Activated CD4-positive, alpha-beta memory T cell treated with anti-CD3 and anti-CD28 coated beads for 36 hours (primary cell): ENCODE measurements around the gene TXNRD2. TPM values are rescaled to one million over a fixed set of nuclear protein-coding genes. Genes with fewer than 3 reads are reported as not detected.
"Not testable (repeated sequence)": the region's sequence is repeated elsewhere in the genome, so short reads cannot be mapped to it uniquely, and the experiment has no call there.

ENCODE experiments used
- CTCF ChIA-PET: fragments of 350-600 bp; sonication (Branson Sonifier 250); formaldehyde crosslinking; loops from one replicate; lab custom pipeline; 2021; ENCODE audit warnings: antibody characterized with exemption, inconsistent platforms; lab: Charles Lee
- POLR2A ChIA-PET: fragments of 350-600 bp; sonication (Branson Sonifier 250); formaldehyde crosslinking; loops from one replicate; lab custom pipeline; 2021; ENCODE audit warnings: antibody characterized with exemption; lab: Charles Lee
- DNase-seq: peaks from one replicate; pipeline ENCODE4 v3.0.0-alpha.2; 2020
- H3K27ac Mint-ChIP-seq: one replicate; pipeline ENCODE4 v1.8.0; 2021; ENCODE audit warnings: mixed read lengths
- H3K27me3 Mint-ChIP-seq: one replicate; pipeline ENCODE4 v1.8.0; 2021; ENCODE audit warnings: mixed read lengths
- H3K36me3 Mint-ChIP-seq: one replicate; pipeline ENCODE4 v1.8.0; 2021; ENCODE audit warnings: mixed read lengths
- H3K4me1 Mint-ChIP-seq: one replicate; pipeline ENCODE4 v1.8.0; 2021; ENCODE audit warnings: low read depth, mixed read lengths
- H3K4me3 Mint-ChIP-seq: one replicate; pipeline ENCODE4 v1.8.0; 2021; ENCODE audit warnings: mild to moderate bottlenecking, mixed read lengths
- H3K9me3 Mint-ChIP-seq: one replicate; pipeline ENCODE4 v1.8.0; 2021; ENCODE audit warnings: mixed read lengths
- intact Hi-C: fragments of 100-400 bp; cut with micrococcal nuclease; formaldehyde crosslinking; loops from one replicate; pipeline ENCODE4 v1.15.1; 2023
- total RNA-seq, 2 experiments: library from RNA; stranded (reverse); gene quantifications; one replicate each; pipeline ENCODE4 v1.2.3, GENCODE V29; 2021

Gene TXNRD2
- total RNA-seq, 2 experiments from 2014 or later = 23.3 to 23.4 TPM

GRCh38 chr22:19841641-19842392, 99.8 kb downstream of the TXNRD2 start:
- peaks cover 12% of the 10 kb centered on the region for H3K4me1 Mint-ChIP-seq
- CTCF ChIA-PET = interaction anchor here (0.6 to 1.2 kb wide), 2 partner anchors 9 to 111 kb away, joined by 3 read pairs; no protein-coding TSS in a partner anchor
- no peak for DNase-seq
- no peaks in the 10 kb centered on the region for H3K27me3 Mint-ChIP-seq
- H3K4me3 Mint-ChIP-seq = no peak overlapping the region
- no peaks in the 10 kb centered on the region for H3K9me3 Mint-ChIP-seq
- intact Hi-C loops = no loop called here
- POLR2A ChIA-PET = no interaction called here
- peaks cover 4% of the 10 kb centered on the region for H3K36me3 Mint-ChIP-seq
- no peak overlapping the region for H3K27ac Mint-ChIP-seq

- CTCF ChIA-PET = interaction anchor here (0.6 kb wide), 1 partner anchor 110 kb away, joined by 3 read pairs; no protein-coding TSS in a partner anchor
- POLR2A ChIA-PET = no interaction called here
- H3K27ac Mint-ChIP-seq = no peak overlapping the region
- H3K4me3 Mint-ChIP-seq = no peak overlapping the region
- H3K36me3 Mint-ChIP-seq = peaks cover 4% of the 10 kb centered on the region
- peaks cover 14% of the 10 kb centered on the region for H3K4me1 Mint-ChIP-seq
- no peak for DNase-seq
- no peaks in the 10 kb centered on the region for H3K27me3 Mint-ChIP-seq
- intact Hi-C loops = no loop called here
- no peaks in the 10 kb centered on the region for H3K9me3 Mint-ChIP-seq
Observed at GRCh38 chr22:19840955-19841640, 100.5 kb downstream of the TXNRD2 start.

- ChIA-PET CTCF (interaction anchor here (1.6 kb wide), 1 partner anchor 70 kb away, joined by 4 read pairs; no protein-coding TSS in a partner anchor), POLR2A (no interaction called here)
- Mint-ChIP-seq H3K4me1 (peaks cover 11% of the 10 kb centered on the region), H3K27me3 (no peaks in the 10 kb centered on the region), H3K27ac (no peak overlapping the region), H3K9me3 (no peaks in the 10 kb centered on the region), H3K36me3 (no peaks in the 10 kb centered on the region), H3K4me3 (no peak overlapping the region)
- intact Hi-C loops = no loop called here
- no peak for DNase-seq
Observed at GRCh38 chr22:19840059-19840458, 101.6 kb downstream of the TXNRD2 start.

- DNase-seq = no peak
- Mint-ChIP-seq H3K27ac (no peak overlapping the region), H3K36me3 (no peaks in the 10 kb centered on the region), H3K27me3 (no peaks in the 10 kb centered on the region), H3K4me1 (peaks cover 7% of the 10 kb centered on the region), H3K9me3 (no peaks in the 10 kb centered on the region), H3K4me3 (no peak overlapping the region)
- ChIA-PET CTCF (no interaction called here), POLR2A (no interaction called here)
- intact Hi-C loops = no loop called here
Observed at GRCh38 chr22:19837915-19838314, 103.7 kb downstream of the TXNRD2 start.

- intact Hi-C loops = no loop called here
- Mint-ChIP-seq H3K9me3 (no peaks in the 10 kb centered on the region), H3K27me3 (no peaks in the 10 kb centered on the region), H3K36me3 (no peaks in the 10 kb centered on the region), H3K27ac (no peak overlapping the region), H3K4me3 (no peak overlapping the region), H3K4me1 (peaks cover 7% of the 10 kb centered on the region)
- ChIA-PET POLR2A (no interaction called here), CTCF (interaction anchor here (1.0 to 1.5 kb wide), 2 partner anchors 74 to 106 kb away, joined by 4 to 5 read pairs; no protein-coding TSS in a partner anchor)
- DNase-seq = no peak
Observed at GRCh38 chr22:19836512-19836911, 105.1 kb downstream of the TXNRD2 start.

- no peaks in the 10 kb centered on the region for H3K36me3 Mint-ChIP-seq
- H3K27me3 Mint-ChIP-seq = no peaks in the 10 kb centered on the region
- POLR2A ChIA-PET = no interaction called here
- intact Hi-C loops = no loop called here
- CTCF ChIA-PET = interaction anchor here (0.7 to 1.2 kb wide), 2 partner anchors 76 to 129 kb away, joined by 3 to 4 read pairs; no protein-coding TSS in a partner anchor
- H3K4me1 Mint-ChIP-seq = peaks cover 7% of the 10 kb centered on the region
- H3K27ac Mint-ChIP-seq = no peak overlapping the region
- no peak for DNase-seq
- H3K9me3 Mint-ChIP-seq = no peaks in the 10 kb centered on the region
- H3K4me3 Mint-ChIP-seq = no peak overlapping the region
Observed at GRCh38 chr22:19834599-19834998, 107.0 kb downstream of the TXNRD2 start.

GRCh38 chr22:19833327-19833726, 108.3 kb downstream of the TXNRD2 start:
- CTCF ChIA-PET = interaction anchor here (1.1 to 1.3 kb wide), 2 partner anchors 9 to 77 kb away, joined by 3 to 6 read pairs; no protein-coding TSS in a partner anchor
- H3K27me3 Mint-ChIP-seq, DNase-seq, intact Hi-C loops, H3K9me3 Mint-ChIP-seq, H3K4me1 Mint-ChIP-seq, POLR2A ChIA-PET, H3K27ac Mint-ChIP-seq, H3K4me3 Mint-ChIP-seq, H3K36me3 Mint-ChIP-seq: not testable (repeated sequence)

GRCh38 chr22:19832476-19833108, 109.0 kb downstream of the TXNRD2 start:
- Mint-ChIP-seq H3K4me1 (peaks cover 7% of the 10 kb centered on the region), H3K9me3 (no peaks in the 10 kb centered on the region), H3K27ac (no peak overlapping the region), H3K27me3 (no peaks in the 10 kb centered on the region), H3K4me3 (no peak overlapping the region), H3K36me3 (no peaks in the 10 kb centered on the region)
- ChIA-PET CTCF (interaction anchor here (1.1 to 1.3 kb wide), 2 partner anchors 10 to 78 kb away, joined by 3 to 6 read pairs; no protein-coding TSS in a partner anchor), POLR2A (no interaction called here)
- intact Hi-C loops = no loop called here
- no peak for DNase-seq

GRCh38 chr22:19831979-19832378, 109.6 kb downstream of the TXNRD2 start:
- POLR2A ChIA-PET, H3K9me3 Mint-ChIP-seq, H3K4me1 Mint-ChIP-seq, H3K27ac Mint-ChIP-seq, intact Hi-C loops, H3K27me3 Mint-ChIP-seq, DNase-seq, H3K36me3 Mint-ChIP-seq, H3K4me3 Mint-ChIP-seq: not testable (repeated sequence)
- CTCF ChIA-PET = interaction anchor here (0.6 to 1.3 kb wide), 2 partner anchors 11 to 78 kb away, joined by 3 to 4 read pairs; no protein-coding TSS in a partner anchor

- no peaks in the 10 kb centered on the region for H3K9me3 Mint-ChIP-seq
- intact Hi-C loops = no loop called here
- H3K36me3 Mint-ChIP-seq = no peaks in the 10 kb centered on the region
- H3K27ac Mint-ChIP-seq = no peak overlapping the region
- no peak for DNase-seq
- H3K27me3 Mint-ChIP-seq = no peaks in the 10 kb centered on the region
- CTCF ChIA-PET = no interaction called here
- no peak overlapping the region for H3K4me3 Mint-ChIP-seq
- POLR2A ChIA-PET = no interaction called here
- peaks cover 6% of the 10 kb centered on the region for H3K4me1 Mint-ChIP-seq
Observed at GRCh38 chr22:19831016-19831415, 110.6 kb downstream of the TXNRD2 start.

- ChIA-PET POLR2A (no interaction called here), CTCF (interaction anchor here (1.1 kb wide), 1 partner anchor 82 kb away, joined by 3 read pairs; no protein-coding TSS in a partner anchor)
- no peak overlapping the region for H3K4me3 Mint-ChIP-seq
- H3K27ac Mint-ChIP-seq = no peak overlapping the region
- intact Hi-C loops = no loop called here
- H3K27me3 Mint-ChIP-seq = no peaks in the 10 kb centered on the region
- H3K36me3 Mint-ChIP-seq = no peaks in the 10 kb centered on the region
- H3K4me1 Mint-ChIP-seq = no peaks in the 10 kb centered on the region
- no peaks in the 10 kb centered on the region for H3K9me3 Mint-ChIP-seq
- no peak for DNase-seq
Observed at GRCh38 chr22:19828035-19828401, 113.6 kb downstream of the TXNRD2 start.
